Left lung (tissue), 10 donors: ENCODE measurements around the gene SPRR2A. TPM values are rescaled to one million over a fixed set of nuclear protein-coding genes. Genes with fewer than 3 reads are reported as not detected.
"Not testable (repeated sequence)": the region's sequence is repeated elsewhere in the genome, so short reads cannot be mapped to it uniquely, and the experiment has no call there.

Experiments
- ATAC-seq: fragments of 200-7000 bp; cut with Tn5 transposase; one replicate; pipeline ENCODE4 v1.9.1; 2020; ENCODE audit warnings: moderate library complexity
- DNase-seq, 4 donors: peaks; one replicate each; pipeline ENCODE4 v3.0.0-alpha.2; 2013 to 2020
- H3K27ac ChIP-seq, 2 donors: fragments of 200-600 bp; sonication (generic) in 1 of 2; one replicate each; pipeline versions ENCODE4 v1.5.0 to v1.8.0; 2020 to 2021
- H3K27me3 ChIP-seq, 2 donors: fragments of 200-600 bp; sonication (generic) in 1 of 2; one replicate each; pipeline versions ENCODE4 v1.5.0 to v1.8.0; 2020 to 2021
- H3K36me3 ChIP-seq, 2 donors: fragments of 200-600 bp; sonication (generic) in 1 of 2; one replicate each; pipeline versions ENCODE4 v1.5.0 to v1.8.0; 2020 to 2021
- H3K4me1 ChIP-seq, 2 donors: fragments of 200-600 bp; one replicate each; pipeline ENCODE4 v1.8.0; 2021
- H3K4me3 ChIP-seq, 2 donors: fragments of 200-600 bp; sonication (generic) in 1 of 2; one replicate each; pipeline versions ENCODE4 v1.5.0 to v1.8.0; 2020 to 2021; ENCODE audit warnings: mild to moderate bottlenecking in 1 of 2
- H3K9me3 ChIP-seq, 2 donors: fragments of 200-600 bp; sonication (generic) in 1 of 2; one replicate each; pipeline versions ENCODE4 v1.5.0 to v1.8.0; 2020 to 2021
- CTCF ChIP-seq, 2 donors: fragments of 200-600 bp; sonication (generic) in 1 of 2; IDR thresholded peaks; one replicate each; pipeline versions ENCODE4 v1.5.0 to v1.8.0; 2021; ENCODE audit warnings: antibody characterized with exemption in 2 of 2
- intact Hi-C, 2 donors: fragments of 100-400 bp; cut with DNase I; formaldehyde crosslinking; loops; one replicate each; pipeline versions ENCODE4 v1.11.2 to v1.14.2; 2022
- polyA plus RNA-seq, 6 donors: library from polyadenylated mRNA; unstranded; fragments of 120-200 nt; gene quantifications; one replicate each; pipeline ENCODE4 v1.2.1, GENCODE V29; 2013; ENCODE audit not compliant: insufficient read length in 6 of 6
- total RNA-seq, 2 donors: library from RNA; stranded (reverse); fragmentation: NEBNext Ultra II Directional; extraction: Animal tissue kit (Norgen Biotek cat#: 25700); gene quantifications; one replicate each; pipeline ENCODE4 v1.2.1, GENCODE V29; 2021
- donor health status: DM: no; HTN: yes; CAD: no.
- donor health status: DM: no; HTN: no; CAD: no.

Gene SPRR2A
- total and polyA plus RNA-seq, 8 donors, result not detected

GRCh38 chr1:153030895-153031294, 26.4 kb downstream of the SPRR2A start, which contains the start of gene SPRR1B:
TSS of gene SPRR1B (plus strand) at chr1:153031203. CDS start at chr1:153032346, 1,143 bp downstream.
- intact Hi-C loops, result no loop called here
- no peak for TF ChIP-seq CTCF (IDR thresholded peaks at IDR 0.05)
- DNase-seq, result no peak
- Histone ChIP-seq H3K36me3 (no peaks in the 10 kb centered on the region), H3K27ac (no peak within 1 kb of the TSS), H3K4me3 (no peak within 1 kb of the TSS), H3K27me3 (no peaks in the 10 kb centered on the region), H3K9me3 (no peaks in the 10 kb centered on the region), H3K4me1 (no peaks in the 10 kb centered on the region)
- no peak for ATAC-seq

GRCh38 chr1:153028766-153029165, 28.5 kb downstream of the SPRR2A start:
- H3K4me1 ChIP-seq, result no peaks in the 10 kb centered on the region
- no peak overlapping the region for H3K27ac ChIP-seq
- DNase-seq, result no peak
- intact Hi-C loops, result no loop called here
- ATAC-seq, result no peak
- no peak for TF ChIP-seq CTCF (IDR thresholded peaks at IDR 0.05)
- H3K36me3 ChIP-seq, result no peaks in the 10 kb centered on the region
- H3K9me3 ChIP-seq, result no peaks in the 10 kb centered on the region
- no peak overlapping the region for H3K4me3 ChIP-seq
- H3K27me3 ChIP-seq, result no peaks in the 10 kb centered on the region

- intact Hi-C loops, result no loop called here
- Histone ChIP-seq H3K27me3 (no peaks in the 10 kb centered on the region), H3K9me3 (no peaks in the 10 kb centered on the region)
These were observed 31.5 kb downstream of the SPRR2A start for GRCh38 chr1:153025797-153026196.

GRCh38 chr1:153024413-153024812, 32.9 kb downstream of the SPRR2A start:
- Histone ChIP-seq H3K27ac (no peak overlapping the region), H3K9me3 (no peaks in the 10 kb centered on the region), H3K36me3 (no peaks in the 10 kb centered on the region), H3K4me3 (no peak overlapping the region), H3K4me1 (no peaks in the 10 kb centered on the region), H3K27me3 (no peaks in the 10 kb centered on the region)
- ATAC-seq (no peak), DNase-seq (no peak)
- no peak for TF ChIP-seq CTCF (IDR thresholded peaks at IDR 0.05)
- intact Hi-C loops, result no loop called here

More at GRCh38 chr1:153025797-153026196, 31.5 kb downstream of the SPRR2A start:
- no peak overlapping the region for H3K27ac ChIP-seq
- TF ChIP-seq CTCF (IDR thresholded peaks at IDR 0.05), result no peak
- no peak overlapping the region for H3K4me3 ChIP-seq
- H3K4me1 ChIP-seq, result no peaks in the 10 kb centered on the region
- DNase-seq (no peak), ATAC-seq (no peak)
- no peaks in the 10 kb centered on the region for H3K36me3 ChIP-seq

GRCh38 chr1:153023109-153023508, 34.2 kb downstream of the SPRR2A start:
- Histone ChIP-seq H3K27me3 (no peaks in the 10 kb centered on the region), H3K27ac (no peak overlapping the region), H3K36me3 (no peaks in the 10 kb centered on the region), H3K4me1 (no peaks in the 10 kb centered on the region), H3K4me3 (no peak overlapping the region), H3K9me3 (no peaks in the 10 kb centered on the region)
- DNase-seq (no peak), ATAC-seq (no peak)
- intact Hi-C loops, result no loop called here
- no peak for TF ChIP-seq CTCF (IDR thresholded peaks at IDR 0.05)

- H3K36me3 ChIP-seq, intact Hi-C loops, H3K9me3 ChIP-seq, H3K4me3 ChIP-seq, H3K27me3 ChIP-seq, H3K4me1 ChIP-seq, H3K27ac ChIP-seq, DNase-seq, ATAC-seq: not testable (repeated sequence)
These were observed 35.0 kb downstream of the SPRR2A start for GRCh38 chr1:153022340-153022739.

- H3K4me1 ChIP-seq, H3K9me3 ChIP-seq, ATAC-seq, intact Hi-C loops, H3K27me3 ChIP-seq, DNase-seq, H3K27ac ChIP-seq, H3K4me3 ChIP-seq, H3K36me3 ChIP-seq: not testable (repeated sequence)
These were observed 35.5 kb downstream of the SPRR2A start for GRCh38 chr1:153021829-153022228.

- DNase-seq, intact Hi-C loops, H3K27ac ChIP-seq, H3K27me3 ChIP-seq, ATAC-seq, H3K36me3 ChIP-seq, H3K4me3 ChIP-seq, H3K4me1 ChIP-seq, H3K9me3 ChIP-seq: not testable (repeated sequence)
These were observed 46.0 kb downstream of the SPRR2A start for GRCh38 chr1:153011235-153011758.
